ENCODE measurements around the gene C1GALT1C1. TPM values are rescaled to one million over a fixed set of nuclear protein-coding genes. Genes with fewer than 3 reads are reported as not detected.

The C1GALT1C1 gene
- polyA plus RNA-seq, 1 donor from 2014 or later, result 26.6 TPM

DNA sequence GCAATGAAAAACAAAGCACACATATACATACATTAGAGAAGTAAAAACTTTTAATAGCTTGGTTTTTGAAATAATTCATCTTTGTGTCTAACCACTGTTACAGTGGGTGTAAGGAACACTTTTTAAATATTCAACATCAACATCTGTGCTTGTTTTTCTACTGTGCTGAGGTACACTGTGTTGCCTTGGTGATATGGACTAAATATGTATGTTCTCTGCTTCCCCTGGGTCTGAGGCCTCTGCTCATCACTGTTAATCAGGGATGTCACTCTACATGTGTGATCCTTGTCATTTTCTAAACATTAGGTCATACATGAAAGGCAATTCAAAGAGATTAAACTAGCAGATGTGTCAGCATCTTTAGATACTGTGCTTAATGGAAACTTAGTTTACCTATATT, 15.0 kb downstream of the C1GALT1C1 start:
- no peaks in the 10 kb centered on the region for H3K27me3 ChIP-seq (ENCODE audit: insufficient read depth, low read depth, low read length)
- no peaks in the 10 kb centered on the region for H3K9me3 ChIP-seq (ENCODE audit: low read length)
- no peak overlapping the region for H3K27ac ChIP-seq (ENCODE audit: low read length)
- no peaks in the 10 kb centered on the region for H3K9me2 ChIP-seq (ENCODE audit: insufficient read depth, low read length)
- no peaks in the 10 kb centered on the region for H3K79me2 ChIP-seq (replicated peaks; ENCODE audit: insufficient read depth, low read length)
- no peak overlapping the region for H2AFZ ChIP-seq (ENCODE audit: low read depth, low read length)
- no peak overlapping the region for H3K9ac ChIP-seq (ENCODE audit: low read length)
- no peak overlapping the region for H3K4me3 ChIP-seq (ENCODE audit: low read length)
- no peaks in the 10 kb centered on the region for H3F3A ChIP-seq (ENCODE audit: insufficient read depth, low read length, poor library complexity, severe bottlenecking)
- TF ChIP-seq TAF1 (IDR thresholded peaks at IDR 0.05; ENCODE audit: low read depth), result no peak
- no peak for TF ChIP-seq SMC3 (conservative IDR thresholded peaks at IDR 0.05; ENCODE audit: poor library complexity)
- TF ChIP-seq, protein P1, sequence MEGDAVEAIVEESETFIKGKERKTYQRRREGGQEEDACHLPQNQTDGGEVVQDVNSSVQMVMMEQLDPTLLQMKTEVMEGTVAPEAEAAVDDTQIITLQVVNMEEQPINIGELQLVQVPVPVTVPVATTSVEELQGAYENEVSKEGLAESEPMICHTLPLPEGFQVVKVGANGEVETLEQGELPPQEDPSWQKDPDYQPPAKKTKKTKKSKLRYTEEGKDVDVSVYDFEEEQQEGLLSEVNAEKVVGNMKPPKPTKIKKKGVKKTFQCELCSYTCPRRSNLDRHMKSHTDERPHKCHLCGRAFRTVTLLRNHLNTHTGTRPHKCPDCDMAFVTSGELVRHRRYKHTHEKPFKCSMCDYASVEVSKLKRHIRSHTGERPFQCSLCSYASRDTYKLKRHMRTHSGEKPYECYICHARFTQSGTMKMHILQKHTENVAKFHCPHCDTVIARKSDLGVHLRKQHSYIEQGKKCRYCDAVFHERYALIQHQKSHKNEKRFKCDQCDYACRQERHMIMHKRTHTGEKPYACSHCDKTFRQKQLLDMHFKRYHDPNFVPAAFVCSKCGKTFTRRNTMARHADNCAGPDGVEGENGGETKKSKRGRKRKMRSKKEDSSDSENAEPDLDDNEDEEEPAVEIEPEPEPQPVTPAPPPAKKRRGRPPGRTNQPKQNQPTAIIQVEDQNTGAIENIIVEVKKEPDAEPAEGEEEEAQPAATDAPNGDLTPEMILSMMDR (IDR thresholded peaks at IDR 0.05; ENCODE audit: poor library complexity, severe bottlenecking), result no peak
- TF ChIP-seq, protein P2, sequence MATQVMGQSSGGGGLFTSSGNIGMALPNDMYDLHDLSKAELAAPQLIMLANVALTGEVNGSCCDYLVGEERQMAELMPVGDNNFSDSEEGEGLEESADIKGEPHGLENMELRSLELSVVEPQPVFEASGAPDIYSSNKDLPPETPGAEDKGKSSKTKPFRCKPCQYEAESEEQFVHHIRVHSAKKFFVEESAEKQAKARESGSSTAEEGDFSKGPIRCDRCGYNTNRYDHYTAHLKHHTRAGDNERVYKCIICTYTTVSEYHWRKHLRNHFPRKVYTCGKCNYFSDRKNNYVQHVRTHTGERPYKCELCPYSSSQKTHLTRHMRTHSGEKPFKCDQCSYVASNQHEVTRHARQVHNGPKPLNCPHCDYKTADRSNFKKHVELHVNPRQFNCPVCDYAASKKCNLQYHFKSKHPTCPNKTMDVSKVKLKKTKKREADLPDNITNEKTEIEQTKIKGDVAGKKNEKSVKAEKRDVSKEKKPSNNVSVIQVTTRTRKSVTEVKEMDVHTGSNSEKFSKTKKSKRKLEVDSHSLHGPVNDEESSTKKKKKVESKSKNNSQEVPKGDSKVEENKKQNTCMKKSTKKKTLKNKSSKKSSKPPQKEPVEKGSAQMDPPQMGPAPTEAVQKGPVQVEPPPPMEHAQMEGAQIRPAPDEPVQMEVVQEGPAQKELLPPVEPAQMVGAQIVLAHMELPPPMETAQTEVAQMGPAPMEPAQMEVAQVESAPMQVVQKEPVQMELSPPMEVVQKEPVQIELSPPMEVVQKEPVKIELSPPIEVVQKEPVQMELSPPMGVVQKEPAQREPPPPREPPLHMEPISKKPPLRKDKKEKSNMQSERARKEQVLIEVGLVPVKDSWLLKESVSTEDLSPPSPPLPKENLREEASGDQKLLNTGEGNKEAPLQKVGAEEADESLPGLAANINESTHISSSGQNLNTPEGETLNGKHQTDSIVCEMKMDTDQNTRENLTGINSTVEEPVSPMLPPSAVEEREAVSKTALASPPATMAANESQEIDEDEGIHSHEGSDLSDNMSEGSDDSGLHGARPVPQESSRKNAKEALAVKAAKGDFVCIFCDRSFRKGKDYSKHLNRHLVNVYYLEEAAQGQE (IDR thresholded peaks at IDR 0.05; ENCODE audit: borderline replicate concordance), result no peak
- TF ChIP-seq EP300 (conservative IDR thresholded peaks at IDR 0.05; ENCODE audit: poor library complexity, severe bottlenecking), result no peak
- TF ChIP-seq MXI1 (conservative IDR thresholded peaks at IDR 0.05; ENCODE audit: poor library complexity, severe bottlenecking), result no peak
- TF ChIP-seq POLR2AphosphoS5 (IDR thresholded peaks at IDR 0.05), result no peak
- no peak for TF ChIP-seq RAD21 (conservative IDR thresholded peaks at IDR 0.05)
- TF ChIP-seq EZH2 (IDR thresholded peaks at IDR 0.05; ENCODE audit: borderline replicate concordance, insufficient read depth, low read length, poor library complexity, severe bottlenecking), result no peak
- no peak overlapping the region for H3K4me2 ChIP-seq (ENCODE audit: low read length)
- no peaks in the 10 kb centered on the region for H4K20me1 ChIP-seq (ENCODE audit: insufficient read depth)
- no peaks in the 10 kb centered on the region for H3K36me3 ChIP-seq (ENCODE audit: insufficient read depth, low read length)

DNA sequence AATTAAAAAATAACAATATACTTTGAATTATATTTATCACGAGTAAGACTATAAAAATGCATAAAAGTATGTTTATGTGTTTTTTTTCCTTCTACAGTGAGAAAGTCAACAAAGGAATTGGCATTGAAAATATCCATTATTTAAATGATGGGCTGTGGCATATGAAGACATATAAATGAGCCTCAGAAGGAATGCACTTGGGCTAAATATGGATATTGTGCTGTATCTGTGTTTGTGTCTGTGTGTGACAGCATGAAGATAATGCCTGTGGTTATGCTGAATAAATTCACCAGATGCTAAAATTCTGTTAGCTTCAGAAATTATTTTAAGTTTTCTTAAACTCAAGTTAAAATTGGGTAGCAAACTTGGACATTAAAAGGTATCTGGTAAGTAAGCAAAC, 17.8 kb downstream of the C1GALT1C1 start:
- Histone ChIP-seq H3K36me3 (ENCODE audit: insufficient read depth, low read length) (no peaks in the 10 kb centered on the region), H3K79me2 (replicated peaks; ENCODE audit: insufficient read depth, low read length) (no peaks in the 10 kb centered on the region), H2AFZ (ENCODE audit: low read depth, low read length) (no peak overlapping the region), H3K27me3 (ENCODE audit: insufficient read depth, low read depth, low read length) (no peaks in the 10 kb centered on the region), H4K20me1 (ENCODE audit: insufficient read depth) (no peaks in the 10 kb centered on the region), H3K9me2 (ENCODE audit: insufficient read depth, low read length) (no peaks in the 10 kb centered on the region), H3K27ac (ENCODE audit: low read length) (no peak overlapping the region), H3K9ac (ENCODE audit: low read length) (no peak overlapping the region), H3F3A (ENCODE audit: insufficient read depth, low read length, poor library complexity, severe bottlenecking) (no peaks in the 10 kb centered on the region), H3K4me2 (ENCODE audit: low read length) (no peak overlapping the region), H3K4me3 (ENCODE audit: low read length) (no peak overlapping the region), H3K9me3 (ENCODE audit: low read length) (no peaks in the 10 kb centered on the region)
- no peak for TF ChIP-seq EP300 (conservative IDR thresholded peaks at IDR 0.05; ENCODE audit: poor library complexity, severe bottlenecking)
- no peak for TF ChIP-seq MXI1 (conservative IDR thresholded peaks at IDR 0.05; ENCODE audit: poor library complexity, severe bottlenecking)
- TF ChIP-seq EZH2 (IDR thresholded peaks at IDR 0.05; ENCODE audit: borderline replicate concordance, insufficient read depth, low read length, poor library complexity, severe bottlenecking), result no peak
- TF ChIP-seq TAF1 (IDR thresholded peaks at IDR 0.05; ENCODE audit: low read depth), result no peak
- TF ChIP-seq POLR2AphosphoS5 (IDR thresholded peaks at IDR 0.05), result no peak
- TF ChIP-seq RAD21 (conservative IDR thresholded peaks at IDR 0.05), result no peak
- no peak for TF ChIP-seq SMC3 (conservative IDR thresholded peaks at IDR 0.05; ENCODE audit: poor library complexity)
- TF ChIP-seq, protein P2 (IDR thresholded peaks at IDR 0.05; ENCODE audit: borderline replicate concordance), result no peak
- TF ChIP-seq, protein P1 (IDR thresholded peaks at IDR 0.05; ENCODE audit: poor library complexity, severe bottlenecking), result no peak

All from neural cell (in vitro differentiated cells).